Hepatocyte (in vitro differentiated cells): ENCODE results near the gene ACSS3. TPM values are rescaled to one million over a fixed set of nuclear protein-coding genes. Genes with fewer than 3 reads are reported as not detected.

ENCODE experiments used
- DNase-seq: peaks from one replicate; pipeline ENCODE4 v3.0.0-alpha.2; 2016; ENCODE audit warnings: low spot score
- H2AFZ ChIP-seq: fragments of 200-600 bp; sonication (generic); 2 replicates; pipeline ENCODE4 v1.6.0; 2016; ENCODE audit warnings: antibody characterized with exemption, mild to moderate bottlenecking
- H3K27ac ChIP-seq: fragments of 200-600 bp; sonication (generic); 2 replicates; pipeline ENCODE4 v1.5.1; 2016; ENCODE audit warnings: mild to moderate bottlenecking
- H3K27me3 ChIP-seq: fragments of 200-600 bp; sonication (generic); 2 replicates; pipeline ENCODE4 v1.6.1; 2016
- H3K36me3 ChIP-seq: fragments of 200-600 bp; sonication (generic); replicated peaks from 2 replicates; pipeline ENCODE4 v1.5.1; 2016; ENCODE audit warnings: low read depth; ENCODE audit not compliant: insufficient read depth
- H3K4me1 ChIP-seq: fragments of 200-600 bp; sonication (generic); 2 replicates; pipeline ENCODE4 v1.5.1; 2016; ENCODE audit warnings: mild to moderate bottlenecking, moderate library complexity; ENCODE audit not compliant: insufficient read depth
- H3K4me2 ChIP-seq: fragments of 200-600 bp; sonication (generic); 2 replicates; pipeline ENCODE4 v1.6.0; 2016
- H3K4me3 ChIP-seq: fragments of 200-600 bp; sonication (generic); 2 replicates; pipeline ENCODE4 v1.5.1; 2016; ENCODE audit warnings: mild to moderate bottlenecking
- H3K79me2 ChIP-seq: fragments of 200-600 bp; sonication (generic); 2 replicates; pipeline ENCODE4 v1.6.0; 2017; ENCODE audit warnings: mild to moderate bottlenecking
- H3K9me2 ChIP-seq: fragments of 200-600 bp; sonication (generic); replicated peaks from 2 replicates; pipeline ENCODE4 v1.6.0; 2017; ENCODE audit warnings: mild to moderate bottlenecking; ENCODE audit not compliant: insufficient read depth
- H3K9me3 ChIP-seq: fragments of 200-600 bp; sonication (generic); 2 replicates; pipeline ENCODE4 v1.5.1; 2016; ENCODE audit warnings: low read depth, mild to moderate bottlenecking
- H4K20me1 ChIP-seq: fragments of 200-600 bp; sonication (generic); 2 replicates; pipeline ENCODE4 v1.6.0; 2016; ENCODE audit warnings: mild to moderate bottlenecking; ENCODE audit not compliant: insufficient read depth, poor library complexity, severe bottlenecking
- EZH2 ChIP-seq: fragments of 200-600 bp; sonication (generic); IDR thresholded peaks from 2 replicates; pipeline ENCODE4 v1.6.1; 2016; ENCODE audit warnings: antibody characterized with exemption, mild to moderate bottlenecking, borderline replicate concordance
- EZH2phosphoT487 ChIP-seq: fragments of 200-600 bp; sonication (generic); IDR thresholded peaks from one replicate; pipeline ENCODE4 v1.6.1; 2018; ENCODE audit warnings: antibody characterized with exemption, mild to moderate bottlenecking, low read depth, moderate library complexity; ENCODE audit not compliant: unreplicated experiment, severe bottlenecking
- WGBS: methylation state at CpG from one replicate; pipeline ENCODE4 v1.1.6; 2016; ENCODE audit warnings: low lambda C conversion rate; ENCODE audit errors: missing lambda C conversion rate; 5-methylcytosine and 5-hydroxymethylcytosine counted together
- polyA plus RNA-seq: library from polyadenylated mRNA; unstranded; fragments of >200 nt; fragmentation: Nextera tagmentation; extraction: Ambion mirVana; gene quantifications from 2 replicates; pipeline ENCODE4 v1.2.1, GENCODE V29; 2016
- total RNA-seq: library from RNA; depleted of rRNA; stranded (reverse); fragments of >200 nt; gene quantifications from 2 replicates; pipeline ENCODE4 v1.2.3, GENCODE V29; 2014
- TF ChIP-seq, protein P1 (sequence below): fragments of 200-600 bp; sonication (generic); IDR thresholded peaks from 2 replicates; pipeline ENCODE4 v1.5.1; 2016; ENCODE audit warnings: antibody characterized with exemption, mild to moderate bottlenecking; ENCODE audit not compliant: poor library complexity

Gene ACSS3
- total and polyA plus RNA-seq, 2 experiments from 2014 or later, result 8.5 to 31.4 TPM

DNA sequence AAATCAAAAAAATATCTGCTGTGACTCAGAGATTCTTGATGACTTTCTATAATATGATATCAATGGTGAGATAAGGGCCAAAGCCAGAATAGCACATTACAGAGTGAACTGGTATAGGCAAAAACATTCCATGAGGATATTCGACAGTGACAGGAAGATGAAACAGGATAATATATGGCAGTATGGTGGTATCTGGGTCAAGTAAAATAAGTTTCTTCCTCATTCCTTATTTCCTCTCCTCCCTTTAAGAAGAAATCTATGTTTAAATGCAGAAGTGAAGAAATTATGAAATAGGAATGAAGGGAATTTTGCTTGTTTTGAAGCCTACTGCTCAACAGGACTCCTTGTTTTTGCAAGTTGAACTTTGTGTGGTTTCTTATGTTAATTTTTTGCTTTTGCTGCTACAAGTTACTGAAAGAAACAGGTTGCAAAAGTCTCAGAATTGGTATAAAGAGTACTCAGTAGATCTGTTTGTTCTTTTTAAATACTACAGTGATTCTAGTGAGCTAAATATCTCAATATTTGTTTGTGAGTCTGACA is 7.0 kb downstream of the ACSS3 start:
- Histone ChIP-seq H4K20me1 (no peaks in the 10 kb centered on the region), H3K79me2 (peaks cover 26% of the 10 kb centered on the region), H3K27ac (peak overlapping the region; percentile 25), H3K9me3 (no peaks in the 10 kb centered on the region), H3K27me3 (no peaks in the 10 kb centered on the region), H3K4me3 (no peak overlapping the region), H3K9me2 (no peaks in the 10 kb centered on the region), H3K36me3 (no peaks in the 10 kb centered on the region), H3K4me1 (peaks cover 9% of the 10 kb centered on the region), H3K4me2 (peak overlapping the region; percentile 5), H2AFZ (no peak overlapping the region)
- no peak for DNase-seq
- TF ChIP-seq EZH2phosphoT487 (no peak), EZH2 (no peak)
- TF ChIP-seq, protein P1, sequence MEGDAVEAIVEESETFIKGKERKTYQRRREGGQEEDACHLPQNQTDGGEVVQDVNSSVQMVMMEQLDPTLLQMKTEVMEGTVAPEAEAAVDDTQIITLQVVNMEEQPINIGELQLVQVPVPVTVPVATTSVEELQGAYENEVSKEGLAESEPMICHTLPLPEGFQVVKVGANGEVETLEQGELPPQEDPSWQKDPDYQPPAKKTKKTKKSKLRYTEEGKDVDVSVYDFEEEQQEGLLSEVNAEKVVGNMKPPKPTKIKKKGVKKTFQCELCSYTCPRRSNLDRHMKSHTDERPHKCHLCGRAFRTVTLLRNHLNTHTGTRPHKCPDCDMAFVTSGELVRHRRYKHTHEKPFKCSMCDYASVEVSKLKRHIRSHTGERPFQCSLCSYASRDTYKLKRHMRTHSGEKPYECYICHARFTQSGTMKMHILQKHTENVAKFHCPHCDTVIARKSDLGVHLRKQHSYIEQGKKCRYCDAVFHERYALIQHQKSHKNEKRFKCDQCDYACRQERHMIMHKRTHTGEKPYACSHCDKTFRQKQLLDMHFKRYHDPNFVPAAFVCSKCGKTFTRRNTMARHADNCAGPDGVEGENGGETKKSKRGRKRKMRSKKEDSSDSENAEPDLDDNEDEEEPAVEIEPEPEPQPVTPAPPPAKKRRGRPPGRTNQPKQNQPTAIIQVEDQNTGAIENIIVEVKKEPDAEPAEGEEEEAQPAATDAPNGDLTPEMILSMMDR, result no peak
- WGBS, result 54% methylated on average over 1 of the region's 1 CpG

DNA sequence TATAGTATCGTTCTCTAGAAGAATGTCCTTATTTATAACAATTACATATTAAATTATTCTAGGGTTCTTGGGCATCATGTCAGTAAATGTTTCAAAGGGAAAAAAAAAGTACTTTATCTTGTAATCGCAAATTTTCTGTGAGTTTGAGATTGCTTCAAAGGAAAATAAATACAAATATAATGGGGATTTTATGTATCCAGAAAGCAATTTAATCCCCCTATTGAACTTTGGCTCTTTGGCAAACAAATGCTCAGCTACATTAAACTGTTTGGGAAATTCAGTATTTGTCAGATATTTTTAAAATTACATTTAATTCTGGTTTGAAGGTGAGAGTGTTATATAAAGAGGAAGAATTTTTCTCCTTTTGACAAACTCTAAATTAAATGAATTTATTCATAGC is 8.0 kb downstream of the ACSS3 start:
- Histone ChIP-seq H3K79me2 (peaks cover 27% of the 10 kb centered on the region), H3K27ac (peak overlapping the region; percentile 25)
- 63% methylated on average over 2 of the region's 2 CpGs for WGBS

DNA sequence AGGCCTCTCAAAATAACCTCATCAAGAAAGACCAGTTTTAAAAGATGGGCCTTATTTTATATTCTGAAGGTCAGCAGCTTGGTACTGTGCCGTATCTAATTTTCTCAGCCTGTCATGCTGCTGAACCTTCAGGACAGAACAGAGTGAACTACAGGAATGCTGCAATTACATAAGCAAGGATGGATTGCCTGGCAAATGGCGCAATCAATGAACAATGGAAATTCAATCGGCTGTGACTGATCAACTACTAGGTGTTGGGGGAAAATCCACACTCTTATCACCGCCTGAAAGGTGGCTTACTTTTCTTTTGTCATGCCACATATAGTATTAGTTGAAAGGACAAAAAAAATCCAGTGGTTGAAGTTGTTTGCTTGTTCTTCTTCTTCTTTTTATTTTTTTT is 8.5 kb downstream of the ACSS3 start:
- H2AFZ ChIP-seq, result no peak overlapping the region
- TF ChIP-seq, protein P1, result no peak
- TF ChIP-seq EZH2phosphoT487, result no peak
- TF ChIP-seq EZH2, result no peak
- H4K20me1 ChIP-seq, result no peaks in the 10 kb centered on the region
- H3K36me3 ChIP-seq, result no peaks in the 10 kb centered on the region
- H3K79me2 ChIP-seq, result peaks cover 29% of the 10 kb centered on the region
- H3K4me2 ChIP-seq, result peak overlapping the region; percentile 42
- whole genome bisulfite sequencing, result 42% methylated on average over 4 of the region's 4 CpGs
- H3K9me3 ChIP-seq, result no peaks in the 10 kb centered on the region
- H3K4me1 ChIP-seq, result peaks cover 9% of the 10 kb centered on the region
- DNase-seq, result peak; percentile 28
- no peaks in the 10 kb centered on the region for H3K9me2 ChIP-seq
- peak overlapping the region; percentile 36 for H3K27ac ChIP-seq
- H3K4me3 ChIP-seq, result no peak overlapping the region
- H3K27me3 ChIP-seq, result no peaks in the 10 kb centered on the region

More for the DNA sequence above, 8.0 kb downstream of the ACSS3 start:
- no peaks in the 10 kb centered on the region for H4K20me1 ChIP-seq
- peak overlapping the region; percentile 42 for H3K4me2 ChIP-seq
- DNase-seq, result no peak
- H2AFZ ChIP-seq, result no peak overlapping the region
- no peaks in the 10 kb centered on the region for H3K27me3 ChIP-seq
- TF ChIP-seq EZH2 (no peak), EZH2phosphoT487 (no peak)
- TF ChIP-seq, protein P1, result no peak
- H3K9me2 ChIP-seq, result no peaks in the 10 kb centered on the region
- H3K36me3 ChIP-seq, result no peaks in the 10 kb centered on the region
- H3K4me3 ChIP-seq, result no peak overlapping the region
- H3K4me1 ChIP-seq, result peaks cover 9% of the 10 kb centered on the region
- H3K9me3 ChIP-seq, result no peaks in the 10 kb centered on the region
